Middle frontal gyrus (tissue), 1 donor: ENCODE data around the gene KLK8.

Experiments
- DNase-seq: peaks from one replicate; pipeline ENCODE4 v3.0.0-alpha.2; 2015; ENCODE audit warnings: low spot score; ENCODE audit errors: extremely low spot score

KLK8 gene

DNA sequence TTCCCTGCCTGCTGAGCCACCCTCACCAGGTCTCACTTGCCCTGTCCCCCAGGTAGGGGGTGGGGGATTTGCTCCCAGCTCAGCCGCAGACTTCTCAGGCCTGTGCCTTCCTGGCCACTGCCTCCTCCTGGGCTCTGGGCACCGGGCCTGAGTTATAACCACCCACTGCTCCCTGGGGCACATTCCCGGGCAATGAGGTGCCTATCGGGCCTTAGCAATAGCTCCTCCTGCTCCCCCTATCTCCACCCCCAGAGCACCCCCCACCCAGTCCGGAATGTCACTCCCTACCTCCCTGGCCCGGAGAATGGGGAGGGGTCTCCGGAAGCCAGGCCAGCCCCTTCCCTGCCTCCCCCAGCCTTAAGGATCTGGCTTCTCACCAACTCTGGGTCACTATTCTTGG lies 48.5 kb downstream of the KLK8 start, which contains the start of gene KLK5:
TSS of gene KLK5 (minus strand) at position 129 of the 400 bp plus-strand sequence. CDS start 381 bp downstream, outside the sequence.
- no peak for DNase-seq

DNA sequence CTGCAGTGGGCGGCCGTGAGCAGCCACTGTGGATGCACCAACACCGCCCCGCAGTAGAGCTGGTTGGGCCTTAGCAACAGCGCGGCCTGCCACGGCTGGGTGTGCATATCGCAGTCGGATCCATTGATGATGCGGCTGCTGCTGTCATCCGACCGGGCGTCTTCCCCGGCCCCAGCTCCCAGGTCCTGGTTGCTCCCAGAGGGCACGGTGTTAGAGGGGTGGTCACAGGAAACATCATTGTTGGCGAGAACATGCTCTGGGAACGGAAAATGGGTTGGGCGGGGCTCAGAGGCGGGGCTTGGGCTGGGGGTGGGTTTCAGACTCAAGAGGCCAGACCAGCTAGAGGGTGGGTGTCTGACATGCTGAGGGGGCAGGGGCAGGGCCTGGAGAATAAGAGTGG lies 51.5 kb downstream of the KLK8 start:
- DNase-seq, result no peak

DNA sequence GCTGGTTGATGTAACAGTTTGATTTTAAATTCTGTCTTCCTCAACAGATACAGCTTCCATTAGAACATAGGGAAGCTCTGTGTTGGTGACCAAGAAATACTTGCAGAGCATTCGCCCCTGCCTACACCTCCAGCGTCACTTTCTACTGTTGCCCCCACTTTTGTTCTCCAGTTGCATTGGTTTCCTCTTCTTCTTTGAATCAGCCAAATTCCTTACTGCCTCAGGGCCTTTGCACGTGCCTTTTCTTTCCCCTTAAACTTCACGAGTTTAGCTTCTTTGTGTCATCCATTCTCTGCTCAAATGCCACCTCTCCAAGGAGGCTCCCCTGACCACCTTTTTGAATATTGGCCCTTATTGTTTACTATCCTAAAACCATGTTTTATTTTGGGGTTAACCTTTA lies 54.3 kb downstream of the KLK8 start:
- DNase-seq, result no peak
